Fibroblast of upper back skin (primary cell): ENCODE results near the gene OR2T34.
"Not testable (repeated sequence)": the region's sequence is repeated elsewhere in the genome, so short reads cannot be mapped to it uniquely, and the experiment has no call there.

Source experiments
- DNase-seq: peaks from one replicate; pipeline ENCODE4 v3.0.0-alpha.2; 2013

Gene OR2T34, protein sequence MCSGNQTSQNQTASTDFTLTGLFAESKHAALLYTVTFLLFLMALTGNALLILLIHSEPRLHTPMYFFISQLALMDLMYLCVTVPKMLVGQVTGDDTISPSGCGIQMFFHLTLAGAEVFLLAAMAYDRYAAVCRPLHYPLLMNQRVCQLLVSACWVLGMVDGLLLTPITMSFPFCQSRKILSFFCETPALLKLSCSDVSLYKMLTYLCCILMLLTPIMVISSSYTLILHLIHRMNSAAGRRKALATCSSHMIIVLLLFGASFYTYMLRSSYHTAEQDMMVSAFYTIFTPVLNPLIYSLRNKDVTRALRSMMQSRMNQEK

DNA sequence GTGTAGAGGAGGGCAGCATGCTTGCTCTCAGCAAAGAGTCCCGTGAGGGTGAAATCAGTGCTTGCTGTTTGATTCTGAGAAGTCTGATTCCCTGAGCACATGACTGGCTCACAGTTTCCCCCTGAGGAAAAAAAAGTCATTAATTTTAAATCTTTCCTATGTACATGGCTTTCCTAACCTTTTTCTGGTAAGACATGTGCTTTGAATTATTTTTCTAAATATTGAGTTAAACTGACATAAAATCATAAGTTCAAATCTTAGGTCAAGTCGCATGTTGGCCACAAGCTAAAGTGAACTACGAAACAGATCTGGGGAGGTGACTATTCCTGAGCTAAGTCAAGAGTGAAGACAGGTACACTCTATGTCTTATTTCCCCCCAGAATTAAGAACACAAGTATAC is at the start of gene OR2T34:
Gene OR2T34, minus strand, starts transcription at position 101 of the 400 bp plus-strand sequence. Its CDS starts 0 bp downstream, at position 101.
- DNase-seq, result not testable (repeated sequence)

DNA sequence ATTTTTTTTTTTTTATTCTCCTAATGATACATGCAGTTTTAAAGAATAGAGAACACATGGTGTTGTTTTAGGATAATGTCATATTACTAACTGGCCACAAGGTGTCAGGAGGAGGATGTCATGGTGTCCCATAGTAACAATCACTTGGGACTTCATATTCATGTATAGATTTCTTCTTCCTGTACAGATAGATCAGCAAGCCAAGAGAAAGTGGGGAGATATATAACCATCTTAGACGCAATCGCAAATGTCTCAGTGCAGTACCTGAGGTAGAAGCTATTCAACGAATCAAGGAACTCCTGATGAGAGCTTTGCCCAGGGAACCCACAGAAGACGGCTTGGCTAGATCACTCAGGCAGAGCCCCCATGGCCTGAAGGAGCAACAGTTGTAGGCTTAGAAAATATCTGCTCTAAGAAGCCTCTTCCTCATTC is 48.0 kb upstream of the OR2T34 start:
- DNase-seq, result peak; percentile 9

DNA sequence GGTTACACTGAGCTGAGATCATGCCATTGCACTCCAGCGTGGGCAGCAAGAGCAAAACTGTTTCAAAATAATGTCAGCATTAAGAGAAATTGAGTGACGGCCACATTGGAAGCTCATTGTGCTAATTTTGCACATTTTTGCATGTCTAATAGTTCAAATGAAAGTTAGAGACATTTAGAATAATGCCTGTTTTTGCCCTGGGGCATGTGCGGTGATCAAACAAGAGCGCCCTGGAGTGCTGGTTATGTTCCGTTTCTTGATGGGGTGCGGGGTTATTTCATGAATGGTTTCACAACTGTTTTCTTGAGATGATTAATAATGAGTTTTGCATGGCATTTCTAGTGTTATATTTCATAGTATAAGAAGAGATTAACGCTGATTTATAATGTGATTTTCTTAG is 47.2 kb upstream of the OR2T34 start:
- DNase-seq, result no peak

DNA sequence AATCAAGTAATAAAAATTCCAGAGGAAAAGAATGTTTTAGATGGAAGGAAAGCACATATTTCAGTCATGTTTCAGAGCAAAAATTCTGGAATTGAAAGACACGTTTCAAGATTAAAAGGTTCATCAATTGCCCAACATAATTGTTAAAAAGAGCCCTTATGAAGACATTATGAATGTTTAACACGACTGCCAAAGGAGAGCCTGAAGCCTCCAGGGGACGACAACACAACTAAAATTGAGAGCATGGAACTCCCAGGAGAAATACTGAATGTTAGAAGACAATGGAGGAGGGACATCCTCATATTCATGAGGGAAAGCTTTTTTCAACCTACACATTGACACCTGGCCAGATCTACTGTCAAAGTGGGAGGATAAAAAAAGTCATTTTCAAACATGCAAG is 44.3 kb upstream of the OR2T34 start:
- DNase-seq, result peak; percentile 2

DNA sequence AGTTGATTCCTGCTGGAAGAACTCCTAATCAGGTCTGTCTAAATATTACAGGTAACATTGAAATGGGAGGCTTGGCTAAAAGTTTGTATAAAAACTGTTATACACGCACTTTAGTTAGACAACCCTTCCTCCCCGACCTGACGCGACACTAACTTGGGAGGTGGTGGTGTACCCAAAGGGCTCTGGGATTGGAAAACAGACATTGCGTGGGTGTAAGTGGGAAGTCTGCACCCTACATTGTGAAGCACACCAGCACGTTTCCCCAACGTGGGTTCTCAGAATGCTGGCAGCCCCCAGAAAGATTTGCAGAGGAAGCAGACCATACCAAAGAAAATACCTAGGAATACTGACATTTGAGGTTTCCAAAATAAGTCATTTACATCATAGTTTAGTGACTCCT is 43.6 kb upstream of the OR2T34 start:
- DNase-seq, result no peak

DNA sequence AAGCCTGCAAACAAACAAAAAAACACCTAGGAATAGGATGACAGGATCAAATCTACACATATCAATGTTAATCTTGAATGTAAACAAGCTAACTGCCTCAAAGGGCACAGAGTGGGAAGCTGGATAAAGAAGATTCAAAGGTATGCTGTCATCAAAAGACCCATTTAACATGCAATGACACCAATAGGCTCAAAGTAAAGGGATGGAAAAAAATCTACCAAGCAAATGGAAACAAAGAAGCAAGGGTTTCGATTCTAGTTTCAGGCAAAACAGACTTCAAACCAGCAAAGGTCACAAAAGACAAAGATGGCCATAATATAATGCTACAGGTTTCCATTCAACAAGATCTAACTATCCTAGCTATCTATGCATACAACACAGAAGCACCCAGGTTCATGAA is 39.2 kb upstream of the OR2T34 start:
- no peak for DNase-seq

DNA sequence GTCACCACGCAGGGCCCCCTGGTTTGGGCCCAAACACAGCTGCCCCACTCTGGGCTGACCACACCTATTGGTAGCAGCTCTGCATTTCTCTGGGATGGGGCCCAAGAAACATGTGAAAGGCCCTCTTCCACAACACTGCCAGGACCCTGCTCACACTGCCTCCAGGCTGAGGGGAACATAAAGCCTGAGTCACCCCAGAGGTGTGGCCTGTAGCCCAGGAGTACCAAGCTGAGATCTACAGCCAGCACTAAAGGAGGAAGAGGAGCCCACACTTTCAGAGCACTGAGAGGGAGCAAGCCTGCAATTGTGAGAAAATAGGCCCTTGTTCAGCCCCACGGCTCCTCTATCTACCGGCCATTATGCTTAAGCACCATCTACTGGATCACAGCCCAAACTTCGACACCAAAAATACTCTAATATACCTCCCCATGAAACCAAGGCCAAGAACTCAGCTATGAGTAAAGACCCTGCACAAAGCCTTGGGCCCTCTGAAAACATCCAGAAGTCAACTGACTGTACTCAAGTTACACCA is 37.4 kb upstream of the OR2T34 start:
- DNase-seq, result no peak

DNA sequence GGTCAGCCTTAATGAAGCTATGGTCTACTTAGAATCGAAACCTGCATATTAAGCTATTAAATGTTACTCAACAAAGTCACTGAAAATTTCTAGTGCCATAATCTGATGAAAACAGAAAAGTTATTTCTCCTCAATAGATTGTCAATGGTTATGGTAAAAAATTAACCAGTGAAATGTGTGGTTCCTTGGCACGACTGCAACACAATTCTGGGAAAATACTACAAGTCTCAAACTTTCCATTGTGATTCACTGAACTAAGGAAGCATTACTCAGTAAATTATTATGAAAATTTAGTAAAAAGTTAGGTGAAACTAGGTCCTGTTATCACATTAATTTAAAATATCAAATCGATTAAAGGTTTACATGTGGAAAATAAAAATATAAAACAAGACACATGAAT is 35.7 kb upstream of the OR2T34 start:
- DNase-seq, result no peak

DNA sequence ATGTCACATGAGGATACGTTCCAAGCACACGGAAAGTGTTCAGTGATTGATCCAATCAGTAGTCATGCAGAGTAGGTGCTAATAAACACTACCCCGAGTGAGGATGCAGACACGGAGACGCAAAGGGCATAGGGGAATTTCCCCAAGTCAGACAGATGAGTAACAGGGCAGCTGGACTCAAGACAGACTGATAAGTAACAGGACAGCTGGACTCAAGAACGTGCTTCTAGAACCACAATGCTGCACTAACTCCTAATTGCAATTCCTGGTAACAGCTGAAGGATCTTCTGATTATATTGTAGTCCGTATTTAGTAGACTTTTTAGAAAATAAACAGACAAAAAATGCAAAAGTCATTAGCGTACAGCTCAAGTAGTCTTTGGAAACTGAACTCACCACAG is 24.8 kb upstream of the OR2T34 start:
- DNase-seq, result no peak

DNA sequence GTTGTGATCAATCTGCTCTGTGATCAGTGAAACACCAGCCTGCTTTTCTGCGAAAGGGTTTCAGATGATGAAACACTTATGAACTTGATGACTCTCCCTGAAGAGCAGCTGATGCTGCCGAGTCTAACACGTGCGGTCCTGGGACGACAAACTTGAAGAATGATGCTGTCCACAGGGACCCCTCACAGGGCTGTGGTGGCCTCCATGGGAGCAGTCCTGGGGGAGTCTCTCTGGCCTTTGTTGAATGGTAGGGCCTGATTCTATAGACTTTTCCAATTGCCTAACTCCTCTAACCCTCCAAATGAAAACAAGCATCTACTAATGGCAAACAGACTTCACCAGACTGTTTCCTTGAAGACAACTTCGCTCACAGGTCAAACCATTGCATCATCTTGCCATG is 23.0 kb upstream of the OR2T34 start, which contains the start of gene OR2T10:
Gene OR2T10, minus strand, starts transcription at position 112 of the 400 bp plus-strand sequence. CDS start 3,932 bp downstream, outside the sequence.
- DNase-seq, result no peak

DNA sequence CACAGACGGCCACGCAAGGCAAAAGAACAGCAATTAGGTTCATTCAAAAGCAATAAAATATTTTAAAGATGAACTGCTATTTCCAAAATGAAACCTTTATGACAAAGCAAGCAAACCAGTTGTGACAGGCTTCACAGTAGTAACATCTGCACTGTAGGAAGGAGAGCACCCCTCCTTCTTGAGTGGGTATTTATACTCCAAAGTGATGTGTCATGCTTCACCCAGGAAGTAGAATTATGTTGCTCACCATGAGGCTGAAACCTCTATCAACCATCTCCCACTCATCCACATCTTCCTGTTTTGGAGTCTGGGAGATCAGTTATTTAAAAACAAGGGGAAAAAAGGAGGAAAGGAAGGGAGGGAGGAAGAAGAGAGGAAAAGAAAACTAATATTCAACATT is 22.1 kb upstream of the OR2T34 start:
- no peak for DNase-seq

DNA sequence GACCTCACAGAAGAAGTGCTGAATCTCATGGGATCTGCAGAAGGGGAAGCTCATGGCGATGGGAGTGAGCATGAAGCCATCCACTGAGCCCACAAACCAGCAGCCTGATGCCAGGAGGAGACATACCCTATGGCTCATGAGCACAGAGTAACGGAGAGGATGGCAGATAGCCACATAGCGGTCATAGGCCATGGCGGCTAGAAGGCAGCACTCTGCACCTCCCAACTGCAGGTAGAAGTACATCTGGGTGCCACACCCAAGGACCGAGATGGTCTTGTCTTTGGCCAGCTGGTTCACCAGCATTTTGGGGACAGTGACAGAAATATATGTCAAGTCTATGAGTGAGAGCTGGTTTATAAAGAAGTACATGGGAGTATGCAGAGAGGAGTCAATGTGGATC is 18.7 kb upstream of the OR2T34 start:
- no peak for DNase-seq

DNA sequence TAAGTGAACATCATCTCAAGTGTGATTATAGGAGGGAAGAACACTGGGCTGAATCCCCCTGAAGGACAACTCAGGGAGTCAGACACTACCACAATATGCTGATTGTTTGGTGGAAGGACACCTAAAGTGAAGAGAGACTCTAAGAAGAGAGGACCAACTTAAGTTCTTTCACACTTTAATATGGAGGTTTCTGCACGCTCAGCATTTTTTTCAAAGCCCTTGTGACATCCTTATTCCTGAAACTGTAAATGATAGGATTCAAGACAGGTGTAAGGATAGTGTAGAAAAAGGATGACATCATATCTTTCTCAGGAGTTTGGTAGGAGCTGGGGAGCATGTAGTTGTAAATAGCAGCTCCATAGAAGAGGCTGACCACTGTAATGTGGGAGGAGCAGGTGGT is 18.1 kb upstream of the OR2T34 start:
- no peak for DNase-seq

DNA sequence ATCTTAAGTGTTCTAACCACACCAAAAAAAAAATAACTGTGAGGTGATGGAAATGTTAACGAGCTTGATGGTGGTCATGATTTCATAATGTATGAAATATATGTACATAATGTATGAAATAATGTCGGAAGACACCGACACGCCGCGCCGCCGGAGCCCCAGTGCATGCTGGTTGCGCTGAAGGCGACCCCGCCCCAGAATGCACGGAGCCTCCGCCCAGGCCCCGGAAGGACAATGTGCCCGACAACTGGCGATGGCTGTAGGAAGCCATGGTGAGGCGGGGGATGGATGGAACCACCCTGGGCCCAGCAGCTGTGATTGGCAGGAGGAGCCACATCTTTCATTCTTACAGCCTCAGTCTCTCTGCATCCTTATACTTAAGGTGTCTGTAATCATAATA is 15.5 kb upstream of the OR2T34 start:
- no peak for DNase-seq

DNA sequence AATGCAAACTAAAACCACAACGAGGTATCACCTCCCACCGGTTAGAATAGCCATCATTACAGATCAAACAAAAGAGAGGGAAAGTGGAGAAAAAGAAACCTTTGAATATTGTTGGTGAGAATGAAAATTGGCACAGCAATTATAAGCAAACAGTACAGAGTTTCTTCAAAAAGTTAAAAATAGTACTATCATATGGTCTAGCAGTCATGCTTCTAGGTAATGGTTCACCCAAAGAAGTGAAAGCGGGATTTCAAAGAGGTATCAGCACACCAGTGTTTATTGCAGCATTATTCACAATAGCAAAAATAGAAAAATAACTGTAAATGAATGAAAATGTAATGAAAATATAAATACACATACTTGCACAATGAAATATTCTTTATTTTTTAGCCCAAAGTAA is 14.8 kb upstream of the OR2T34 start:
- no peak for DNase-seq

DNA sequence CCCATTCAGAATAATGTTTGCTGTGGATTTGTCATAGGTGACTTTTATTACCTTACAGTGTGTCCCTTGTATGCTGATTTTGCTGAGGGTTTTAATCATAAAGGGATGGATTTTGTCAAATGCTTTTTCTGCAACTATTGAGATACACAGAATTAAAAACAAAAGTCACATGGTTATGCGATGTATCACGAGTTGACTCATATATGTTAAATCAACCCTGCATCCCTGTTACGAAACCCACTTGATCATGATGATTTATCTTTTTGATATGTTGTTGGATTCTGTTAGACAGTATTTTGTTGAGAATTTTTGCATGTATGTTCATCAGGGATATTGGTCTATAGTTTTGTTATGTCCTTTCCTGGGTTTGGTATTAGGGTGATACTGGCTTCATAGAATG is 10.7 kb upstream of the OR2T34 start:
- no peak for DNase-seq

DNA sequence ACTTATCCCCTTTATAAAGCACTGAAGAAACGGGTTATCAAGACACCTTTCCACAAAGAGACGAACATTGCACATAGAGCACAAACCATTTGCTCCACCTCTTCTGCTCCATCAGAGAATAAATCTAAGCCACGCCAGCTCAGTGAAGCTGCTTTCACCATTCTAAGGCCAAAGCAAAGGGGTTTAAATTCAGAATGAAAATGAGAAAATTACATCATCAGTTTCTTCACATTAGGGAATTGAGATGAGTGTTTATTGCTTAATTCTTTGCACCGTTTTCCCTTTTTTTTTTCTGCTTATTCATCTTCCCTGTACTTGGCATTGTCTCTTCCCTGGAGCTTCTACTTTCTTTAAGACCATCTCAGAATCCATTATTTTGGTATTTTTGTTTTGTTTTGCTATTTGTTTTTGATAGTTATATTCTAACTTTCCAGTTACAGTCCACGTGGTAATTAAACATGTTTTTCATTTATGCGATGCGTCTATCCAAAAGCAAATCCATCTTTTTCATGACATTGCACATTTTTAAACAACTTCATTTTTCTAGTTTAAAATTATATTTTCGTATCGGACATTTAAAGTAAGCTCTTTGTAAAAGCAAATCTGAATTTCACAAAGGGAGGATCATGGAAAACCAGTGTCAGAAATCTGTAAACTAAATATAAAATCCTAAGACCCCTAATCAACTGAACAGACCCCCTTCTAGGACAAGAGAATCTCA is 1.9 kb upstream of the OR2T34 start:
- no peak for DNase-seq

DNA sequence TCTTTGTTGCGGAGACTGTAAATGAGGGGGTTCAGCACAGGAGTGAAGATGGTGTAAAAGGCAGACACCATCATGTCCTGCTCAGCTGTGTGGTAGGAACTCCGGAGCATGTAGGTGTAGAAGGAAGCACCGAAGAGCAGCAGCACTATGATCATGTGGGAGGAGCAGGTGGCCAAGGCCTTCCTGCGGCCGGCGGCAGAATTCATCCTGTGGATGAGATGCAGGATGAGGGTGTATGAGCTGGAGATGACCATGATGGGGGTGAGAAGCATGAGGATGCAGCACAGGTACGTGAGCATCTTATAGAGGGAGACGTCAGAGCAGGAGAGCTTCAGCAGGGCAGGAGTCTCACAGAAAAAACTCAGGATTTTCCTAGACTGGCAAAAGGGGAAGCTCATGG is 701 bp downstream of the OR2T34 start:
- not testable (repeated sequence) for DNase-seq

DNA sequence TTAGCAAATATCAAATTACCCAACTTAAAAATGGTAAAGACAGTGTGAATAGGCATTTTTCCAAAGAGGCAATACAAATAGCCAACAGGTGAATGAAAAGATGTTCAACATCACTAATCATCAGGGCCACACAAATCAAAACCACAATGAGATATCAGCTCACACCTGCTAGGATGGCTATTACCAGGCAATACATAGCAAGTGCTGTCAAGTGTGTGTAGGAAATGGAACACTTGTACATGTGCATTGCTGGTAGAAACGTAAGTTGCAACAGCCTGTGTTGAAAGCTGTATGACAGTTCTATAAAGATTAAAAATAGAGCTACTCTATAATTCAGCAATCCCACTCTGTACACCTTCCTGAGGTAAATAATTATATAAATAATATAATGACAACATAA is 2.5 kb downstream of the OR2T34 start:
- DNase-seq, result not testable (repeated sequence)

DNA sequence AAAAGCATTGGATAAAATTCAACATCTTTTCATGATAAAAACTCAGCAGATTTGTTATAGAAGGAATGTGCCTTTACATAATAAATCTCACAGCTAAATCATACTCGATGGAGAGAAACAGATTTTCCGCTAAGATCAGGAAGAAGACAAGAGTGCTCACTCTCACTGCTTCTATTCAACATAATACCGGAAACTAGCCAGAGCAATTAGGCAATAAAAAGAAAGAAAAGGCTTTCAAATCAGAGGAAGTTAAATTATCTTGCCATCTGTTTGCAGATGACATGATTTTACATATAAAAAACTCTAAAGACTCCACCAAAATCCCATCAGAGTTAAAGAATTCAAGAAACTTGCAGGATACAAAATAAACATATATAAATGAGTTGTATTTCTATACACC is 3.7 kb downstream of the OR2T34 start:
- DNase-seq, result not testable (repeated sequence)

DNA sequence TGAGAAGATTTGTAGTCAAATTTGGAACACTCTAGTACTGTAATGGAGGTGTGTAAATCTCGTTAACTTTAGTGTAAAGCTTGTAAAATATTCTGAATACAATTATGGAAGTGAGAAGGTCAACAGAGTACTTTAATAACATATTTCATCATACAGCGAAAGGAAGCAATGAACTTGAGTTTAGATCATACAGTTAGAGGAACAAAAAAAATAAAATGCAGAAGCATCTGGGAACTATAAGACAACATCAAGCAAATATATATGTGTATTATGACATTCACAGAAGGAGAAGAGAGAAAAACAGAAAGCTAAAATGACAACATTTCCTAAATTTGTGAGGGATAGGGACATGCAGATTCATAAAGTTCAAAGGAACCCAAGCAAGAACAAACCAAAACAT is 5.5 kb downstream of the OR2T34 start:
- not testable (repeated sequence) for DNase-seq

DNA sequence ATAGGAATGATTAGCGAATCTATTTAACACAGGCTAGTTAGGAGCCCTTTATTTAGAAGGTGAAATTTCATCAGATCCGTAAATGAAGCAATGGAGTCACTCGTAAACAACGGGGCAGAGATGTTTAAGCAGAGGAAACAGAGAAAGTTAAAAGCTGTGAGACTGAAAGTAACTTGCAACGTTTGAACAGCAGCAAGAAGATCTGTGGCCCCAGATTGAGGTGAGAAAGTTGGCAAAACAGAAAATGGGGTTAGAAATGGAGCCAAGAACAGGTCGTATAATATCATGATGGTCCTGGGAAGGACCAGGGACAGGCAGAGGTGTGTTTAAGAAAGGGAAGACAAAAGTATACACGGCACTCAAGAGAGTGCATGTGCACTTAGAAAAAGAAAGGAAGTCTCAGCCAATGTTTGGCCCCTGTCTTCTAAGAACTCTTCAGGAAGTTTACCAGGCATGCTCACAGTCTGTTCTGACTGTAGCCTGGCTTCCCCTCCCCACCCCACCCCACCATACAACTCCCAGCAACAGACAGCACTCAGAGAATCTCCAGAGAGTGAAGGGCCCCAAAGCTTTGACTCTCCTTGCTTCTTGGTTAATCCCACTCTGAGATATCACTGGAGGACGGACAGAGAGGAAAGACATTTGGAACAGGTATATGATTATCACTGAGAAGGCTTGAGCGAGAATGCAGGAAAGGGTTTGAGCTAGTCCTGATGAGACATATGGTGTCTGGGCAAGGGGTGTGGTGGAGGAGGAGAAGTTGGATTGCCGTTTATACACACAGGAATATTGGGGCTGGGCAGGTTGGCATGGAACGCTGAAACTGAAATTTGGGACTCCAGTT is 8.8 kb downstream of the OR2T34 start:
- not testable (repeated sequence) for DNase-seq

DNA sequence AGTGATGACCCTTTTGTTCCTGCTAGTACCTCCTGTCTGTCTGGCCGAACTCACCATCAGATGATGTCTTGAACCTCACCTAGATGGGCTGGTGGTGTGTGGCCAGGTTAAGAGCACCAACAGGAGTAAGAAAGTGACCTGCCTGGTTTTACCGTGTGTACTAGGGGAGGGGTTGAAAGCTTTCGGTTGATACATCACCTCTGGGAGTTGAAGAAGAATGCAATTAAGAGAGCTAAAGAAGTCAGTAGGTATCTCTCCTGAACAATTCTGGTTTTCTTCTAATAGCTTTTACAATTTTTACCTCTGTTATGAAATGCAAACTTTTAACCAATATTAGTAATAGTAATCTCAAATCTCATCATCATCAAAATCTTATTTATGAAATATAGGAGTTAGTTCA is 11.9 kb downstream of the OR2T34 start, which contains the start of gene OR2T29:
Gene OR2T29, minus strand, starts transcription at position 101 of the 400 bp plus-strand sequence. CDS start 3,281 bp downstream, outside the sequence.
- DNase-seq, result not testable (repeated sequence)
